CD4-positive, alpha-beta T cell treated with Interferon gamma for 1 hour (primary cell): ENCODE results near the gene SNAPC3.
A peak's percentile ranks its signal among the peaks of the same experiment; 100 is the strongest.
"Not testable (repeated sequence)": the region's sequence is repeated elsewhere in the genome, so short reads cannot be mapped to it uniquely, and the experiment has no call there.

Source experiments
- DNase-seq: peaks from one replicate; pipeline ENCODE4 v3.0.0-alpha.2; 2020

SNAPC3 gene

GRCh38 chr9:15422372-15423230 lies at the start of gene SNAPC3:
Gene SNAPC3, plus strand, starts transcription at chr9:15422876. Its CDS starts 4 bp downstream, at chr9:15422880.
- DNase-seq: peak; percentile 93

- DNase-seq: no peak
Observed at GRCh38 chr9:15373881-15374280, 48.8 kb upstream of the SNAPC3 start.

GRCh38 chr9:15374310-15374709 lies 48.4 kb upstream of the SNAPC3 start:
- no peak for DNase-seq

GRCh38 chr9:15374825-15375224 lies 47.9 kb upstream of the SNAPC3 start:
- DNase-seq: no peak

GRCh38 chr9:15377625-15378540 lies 44.8 kb upstream of the SNAPC3 start:
- DNase-seq: no peak

GRCh38 chr9:15379317-15379716 lies 43.4 kb upstream of the SNAPC3 start:
- DNase-seq: not testable (repeated sequence)

GRCh38 chr9:15379888-15380287 lies 42.8 kb upstream of the SNAPC3 start:
- DNase-seq: not testable (repeated sequence)

GRCh38 chr9:15381491-15381890 lies 41.2 kb upstream of the SNAPC3 start:
- no peak for DNase-seq

GRCh38 chr9:15386465-15386864 lies 36.2 kb upstream of the SNAPC3 start:
- DNase-seq: no peak

- DNase-seq: no peak
Observed at GRCh38 chr9:15389173-15389572, 33.5 kb upstream of the SNAPC3 start.

GRCh38 chr9:15389631-15390030 lies 33.0 kb upstream of the SNAPC3 start:
- no peak for DNase-seq

- no peak for DNase-seq
Observed at GRCh38 chr9:15390201-15390600, 32.5 kb upstream of the SNAPC3 start.

- no peak for DNase-seq
Observed at GRCh38 chr9:15392363-15392762, 30.3 kb upstream of the SNAPC3 start.

GRCh38 chr9:15400281-15400941 lies 22.3 kb upstream of the SNAPC3 start:
- DNase-seq: no peak

GRCh38 chr9:15401266-15401665 lies 21.4 kb upstream of the SNAPC3 start:
- DNase-seq: no peak

- DNase-seq: no peak
Observed at GRCh38 chr9:15403155-15403554, 19.5 kb upstream of the SNAPC3 start.

- DNase-seq: no peak
Observed at GRCh38 chr9:15404171-15404570, 18.5 kb upstream of the SNAPC3 start.

GRCh38 chr9:15416880-15417279 lies 5.8 kb upstream of the SNAPC3 start:
- DNase-seq: peak; percentile 17

GRCh38 chr9:15417626-15418025 lies 5.0 kb upstream of the SNAPC3 start:
- no peak for DNase-seq

GRCh38 chr9:15420796-15421195 lies 1.9 kb upstream of the SNAPC3 start:
- DNase-seq: no peak

GRCh38 chr9:15421532-15421931 lies 1.1 kb upstream of the SNAPC3 start:
- no peak for DNase-seq

- DNase-seq: no peak
Observed at GRCh38 chr9:15421990-15422371, 695 bp upstream of the SNAPC3 start.
